Measurements from ENCODE around the gene TMCO4.
A peak's percentile ranks its signal among the peaks of the same experiment; 100 is the strongest.

GRCh38 chr1:19640363-19641316 lies 159.1 kb downstream of the TMCO4 start:
- no peak for TF ChIP-seq TOX (CRISPR knock-in tag; IDR thresholded peaks at IDR 0.05; ENCODE audit: borderline replicate concordance)
- no peak for TF ChIP-seq RARB (CRISPR knock-in tag; IDR thresholded peaks at IDR 0.05)
- no peak for TF ChIP-seq PATZ1 (CRISPR knock-in tag; IDR thresholded peaks at IDR 0.05; ENCODE audit: borderline replicate concordance)
- TF ChIP-seq CREB5 (CRISPR knock-in tag; IDR thresholded peaks at IDR 0.05; ENCODE audit: low read depth): no peak
- TF ChIP-seq POU6F1 (CRISPR knock-in tag; IDR thresholded peaks at IDR 0.05; ENCODE audit: borderline replicate concordance, low read depth): no peak
- TF ChIP-seq SNAI2 (CRISPR knock-in tag; IDR thresholded peaks at IDR 0.05): no peak
- TF ChIP-seq ARNTL (CRISPR knock-in tag; IDR thresholded peaks at IDR 0.05; ENCODE audit: borderline replicate concordance, low read depth): no peak
- no peak for TF ChIP-seq ZFP3 (CRISPR knock-in tag; IDR thresholded peaks at IDR 0.05)
- TF ChIP-seq CSDC2 (CRISPR knock-in tag; IDR thresholded peaks at IDR 0.05): no peak
- TF ChIP-seq TCF4 (CRISPR knock-in tag; IDR thresholded peaks at IDR 0.05; ENCODE audit: borderline replicate concordance): 0 out of 2 replicates have a peak, but pooled peaks have one; percentile 19
